ENCODE results near the gene SRRM3.

GRCh38 chr7:76293407-76293901 lies 91.8 kb downstream of the SRRM3 start:
- TF ChIP-seq, protein P1, sequence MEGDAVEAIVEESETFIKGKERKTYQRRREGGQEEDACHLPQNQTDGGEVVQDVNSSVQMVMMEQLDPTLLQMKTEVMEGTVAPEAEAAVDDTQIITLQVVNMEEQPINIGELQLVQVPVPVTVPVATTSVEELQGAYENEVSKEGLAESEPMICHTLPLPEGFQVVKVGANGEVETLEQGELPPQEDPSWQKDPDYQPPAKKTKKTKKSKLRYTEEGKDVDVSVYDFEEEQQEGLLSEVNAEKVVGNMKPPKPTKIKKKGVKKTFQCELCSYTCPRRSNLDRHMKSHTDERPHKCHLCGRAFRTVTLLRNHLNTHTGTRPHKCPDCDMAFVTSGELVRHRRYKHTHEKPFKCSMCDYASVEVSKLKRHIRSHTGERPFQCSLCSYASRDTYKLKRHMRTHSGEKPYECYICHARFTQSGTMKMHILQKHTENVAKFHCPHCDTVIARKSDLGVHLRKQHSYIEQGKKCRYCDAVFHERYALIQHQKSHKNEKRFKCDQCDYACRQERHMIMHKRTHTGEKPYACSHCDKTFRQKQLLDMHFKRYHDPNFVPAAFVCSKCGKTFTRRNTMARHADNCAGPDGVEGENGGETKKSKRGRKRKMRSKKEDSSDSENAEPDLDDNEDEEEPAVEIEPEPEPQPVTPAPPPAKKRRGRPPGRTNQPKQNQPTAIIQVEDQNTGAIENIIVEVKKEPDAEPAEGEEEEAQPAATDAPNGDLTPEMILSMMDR (IDR thresholded peaks at IDR 0.05; ENCODE audit: poor library complexity, severe bottlenecking) = no peak
- TF ChIP-seq SMC3 (conservative IDR thresholded peaks at IDR 0.05; ENCODE audit: poor library complexity) = no peak

Data from neural cell (in vitro differentiated cells).